HG03558 (cell line): Measurements from ENCODE around the gene CDY2B.
"Not testable (repeated sequence)": the region's sequence is repeated elsewhere in the genome, so short reads cannot be mapped to it uniquely, and the experiment has no call there.

Experiments used
- ATAC-seq: cut with Tn5 transposase; IDR thresholded peaks from one replicate; pipeline ENCODE4 v1.9.1; 2021; ENCODE audit warnings: moderate number of reproducible peaks; ENCODE audit not compliant: unreplicated experiment; ENCODE audit errors: extremely low read depth

The CDY2B gene, protein sequence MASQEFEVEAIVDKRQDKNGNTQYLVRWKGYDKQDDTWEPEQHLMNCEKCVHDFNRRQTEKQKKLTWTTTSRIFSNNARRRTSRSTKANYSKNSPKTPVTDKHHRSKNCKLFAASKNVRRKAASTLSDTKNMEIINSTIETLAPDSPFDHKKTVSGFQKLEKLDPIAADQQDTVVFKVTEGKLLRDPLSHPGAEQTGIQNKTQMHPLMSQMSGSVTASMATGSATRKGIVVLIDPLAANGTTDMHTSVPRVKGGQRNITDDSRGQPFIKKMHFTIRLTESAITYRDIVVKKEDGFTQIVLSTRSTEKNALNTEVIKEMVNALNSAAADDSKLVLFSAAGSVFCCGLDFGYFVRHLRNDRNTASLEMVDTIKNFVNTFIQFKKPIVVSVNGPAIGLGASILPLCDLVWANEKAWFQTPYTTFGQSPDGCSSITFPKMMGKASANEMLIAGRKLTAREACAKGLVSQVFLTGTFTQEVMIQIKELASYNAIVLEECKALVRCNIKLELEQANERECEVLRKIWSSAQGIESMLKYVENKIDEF

DNA sequence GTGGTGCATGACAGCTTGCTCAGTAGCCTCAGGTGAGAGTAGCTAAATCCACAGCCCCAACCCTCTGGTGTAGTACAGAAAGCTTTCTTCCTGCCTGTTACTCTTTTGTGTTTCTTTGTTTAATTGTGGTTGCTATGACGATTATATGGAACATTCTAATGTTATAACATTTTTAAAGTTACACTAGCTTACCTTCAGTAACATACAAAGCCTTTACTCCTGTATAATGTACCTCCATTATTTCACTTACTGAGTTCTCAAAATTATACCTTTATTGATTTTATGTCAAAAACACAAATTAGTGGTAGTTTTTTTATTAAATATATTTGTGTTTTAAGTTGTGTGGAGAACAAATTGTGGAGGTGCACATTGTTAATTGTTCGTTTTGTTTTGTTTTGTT is at the start of gene CDY2B:
Gene CDY2B (minus strand): TSS at position 101 of the 400 bp plus-strand sequence. CDS start 328 bp downstream, outside the sequence.
- not testable (repeated sequence) for ATAC-seq

DNA sequence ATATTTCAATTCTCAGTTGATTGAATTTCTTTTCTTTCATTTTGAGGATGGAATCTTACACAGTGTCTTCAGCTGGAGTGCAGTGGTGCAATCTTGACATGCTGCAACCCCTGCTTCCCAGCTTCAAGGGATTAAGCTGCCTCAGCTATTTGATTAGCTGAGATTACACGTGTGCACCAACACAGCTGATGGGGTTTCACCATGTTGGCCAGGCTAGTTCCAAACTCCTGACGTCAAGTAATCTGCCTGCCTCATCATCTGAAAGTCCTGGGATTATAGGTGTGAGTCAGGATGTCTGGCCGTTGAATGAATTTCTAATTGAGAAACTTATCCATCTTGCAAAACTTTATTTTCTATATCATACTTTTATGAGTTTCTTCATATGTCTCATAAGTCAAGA is 28.0 kb upstream of the CDY2B start:
- ATAC-seq: not testable (repeated sequence)

DNA sequence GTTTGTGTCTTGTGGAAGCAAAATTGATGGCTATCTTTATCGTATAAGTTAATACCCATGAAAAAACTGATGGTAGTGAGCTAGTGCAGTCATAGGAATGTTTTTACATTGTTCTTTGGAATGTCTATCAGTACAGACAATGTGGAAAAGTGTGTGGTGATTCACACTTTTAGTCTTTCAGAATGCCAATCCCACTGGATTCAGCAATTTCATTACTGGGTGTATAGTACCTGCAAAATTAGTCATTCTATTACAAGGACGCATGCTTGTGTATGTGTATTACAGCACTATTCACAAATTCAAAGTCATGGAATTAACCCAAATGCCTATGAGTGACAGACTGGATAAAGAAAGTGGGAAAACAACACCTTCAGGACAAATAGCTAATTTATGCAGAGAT is 27.3 kb upstream of the CDY2B start:
- ATAC-seq: not testable (repeated sequence)

DNA sequence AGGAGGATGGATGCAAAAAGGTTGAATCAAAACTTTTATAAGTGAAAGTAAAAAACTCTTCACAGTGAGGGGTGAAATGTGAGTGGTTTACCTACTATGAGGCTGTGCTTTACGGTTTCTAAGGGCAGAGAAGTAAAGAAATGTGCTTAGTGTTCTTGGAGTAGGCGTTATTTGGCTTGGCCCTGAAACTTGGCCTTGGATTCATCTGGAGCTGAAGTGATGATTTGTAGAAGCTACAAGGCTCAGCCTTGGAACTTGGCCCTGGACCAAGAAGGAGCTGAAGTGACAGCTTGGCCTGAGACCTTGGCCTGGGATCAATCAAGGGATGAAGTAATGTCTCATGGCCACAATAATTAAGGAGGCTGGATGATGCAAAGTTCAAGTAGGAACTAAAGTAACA is 1.7 kb upstream of the CDY2B start:
- ATAC-seq: not testable (repeated sequence)

DNA sequence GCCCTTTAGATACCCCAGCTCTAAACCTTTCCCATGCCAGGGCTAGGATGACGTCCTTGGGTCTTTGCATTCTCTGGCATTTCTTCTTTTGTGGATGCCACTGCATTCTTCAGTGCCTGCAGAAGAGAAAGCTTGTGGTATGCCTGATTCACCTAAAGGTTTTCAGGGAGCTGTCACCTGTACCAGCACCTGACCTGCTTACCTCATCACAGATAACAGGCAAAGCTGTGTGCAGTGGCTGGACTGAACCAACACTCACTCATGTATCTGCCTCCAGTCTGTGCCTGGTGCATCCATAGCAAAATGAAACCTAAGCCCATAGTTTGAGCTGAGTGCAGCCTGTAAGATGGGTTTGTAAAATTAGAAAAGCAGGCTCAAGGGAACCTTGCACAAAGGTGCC is 3.3 kb downstream of the CDY2B start:
- not testable (repeated sequence) for ATAC-seq

DNA sequence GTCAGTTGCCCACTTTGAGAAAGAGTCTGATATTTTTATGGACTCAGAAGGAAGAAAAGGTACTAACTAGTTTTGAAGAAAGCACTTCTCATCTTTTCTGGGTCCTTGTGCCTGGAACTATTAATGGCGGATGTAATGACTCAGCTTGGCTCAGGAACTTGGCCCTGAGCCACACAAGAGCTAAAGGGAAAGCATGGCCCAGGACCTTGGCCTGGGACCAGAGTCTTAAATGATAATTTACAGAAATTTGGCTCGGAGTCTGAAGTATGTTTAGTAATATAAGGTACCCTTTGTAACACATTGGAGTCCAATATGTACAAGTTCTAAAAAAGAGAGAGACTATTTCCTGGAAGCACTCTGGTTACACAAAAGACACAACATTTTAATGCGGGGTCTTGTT is 4.6 kb downstream of the CDY2B start:
- ATAC-seq: not testable (repeated sequence)

DNA sequence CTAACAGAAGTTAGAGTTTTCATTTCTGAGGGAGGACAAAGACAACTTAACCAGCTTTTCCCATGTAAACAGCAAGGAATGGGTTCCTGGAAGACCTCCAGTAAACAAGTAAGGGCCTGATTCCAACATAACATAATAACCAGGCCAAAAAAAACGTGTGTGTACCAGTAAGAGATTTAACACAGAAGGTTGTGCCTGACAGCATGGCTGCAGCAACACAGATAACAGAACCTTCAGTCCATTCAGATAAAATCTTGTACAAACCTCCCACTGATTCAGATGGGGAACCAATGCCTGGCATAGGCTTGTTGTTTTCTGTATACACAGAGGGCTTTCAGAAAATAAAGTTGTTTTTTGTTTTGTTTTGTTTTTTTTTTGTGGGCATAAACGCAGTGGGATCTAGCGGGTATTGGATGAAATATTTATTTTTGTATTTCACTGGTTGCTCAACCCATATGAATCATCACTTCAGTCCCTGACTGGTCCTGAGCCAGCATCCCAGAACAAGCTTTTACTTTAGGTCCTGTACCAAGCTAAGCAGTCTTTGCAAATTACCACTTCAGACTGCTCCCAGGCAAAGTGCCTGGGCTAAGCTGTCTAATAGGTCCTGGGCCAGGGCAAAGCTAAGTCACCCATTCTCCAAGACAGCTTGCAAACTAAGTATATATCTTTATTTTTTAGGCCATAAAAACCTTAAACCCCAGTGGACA is 8.7 kb downstream of the CDY2B start:
- not testable (repeated sequence) for ATAC-seq

DNA sequence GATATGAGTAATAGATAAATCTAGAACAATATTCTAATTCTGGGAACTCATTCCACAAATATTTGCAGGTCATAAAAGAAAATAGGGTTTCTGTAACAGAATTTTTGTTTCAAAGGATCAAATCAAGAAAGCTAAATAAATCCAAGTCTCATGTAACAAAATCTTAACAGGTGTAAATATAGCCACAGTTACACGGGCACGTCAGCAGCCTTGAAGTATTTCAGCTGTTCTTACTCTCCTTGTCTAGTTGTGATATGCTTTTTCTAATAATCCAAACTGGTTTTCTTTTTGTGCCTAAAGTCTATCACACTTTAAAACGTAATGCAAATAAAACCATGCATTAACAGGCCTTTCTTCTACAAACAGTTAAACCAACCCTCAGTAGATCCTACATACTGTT is 9.3 kb downstream of the CDY2B start:
- not testable (repeated sequence) for ATAC-seq

DNA sequence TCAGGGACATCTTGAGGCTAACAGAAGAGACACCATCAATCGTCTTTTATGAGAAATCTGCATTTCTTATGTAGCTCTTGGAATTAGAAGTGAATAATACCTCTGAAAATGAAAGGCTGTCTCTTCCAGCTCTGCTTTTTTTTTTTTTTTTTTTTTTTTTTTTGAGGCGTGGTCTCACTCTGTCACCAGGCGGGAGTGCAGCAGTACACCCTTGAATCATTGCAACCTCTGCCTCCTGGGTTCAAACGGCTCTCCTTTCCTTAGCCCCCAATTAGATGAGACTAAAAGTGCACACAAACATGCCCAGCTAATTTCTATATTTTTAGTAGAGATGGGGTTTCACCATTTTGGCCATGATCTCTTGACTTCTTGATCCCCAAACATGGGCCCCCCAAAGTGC is 12.2 kb downstream of the CDY2B start:
- ATAC-seq: not testable (repeated sequence)

DNA sequence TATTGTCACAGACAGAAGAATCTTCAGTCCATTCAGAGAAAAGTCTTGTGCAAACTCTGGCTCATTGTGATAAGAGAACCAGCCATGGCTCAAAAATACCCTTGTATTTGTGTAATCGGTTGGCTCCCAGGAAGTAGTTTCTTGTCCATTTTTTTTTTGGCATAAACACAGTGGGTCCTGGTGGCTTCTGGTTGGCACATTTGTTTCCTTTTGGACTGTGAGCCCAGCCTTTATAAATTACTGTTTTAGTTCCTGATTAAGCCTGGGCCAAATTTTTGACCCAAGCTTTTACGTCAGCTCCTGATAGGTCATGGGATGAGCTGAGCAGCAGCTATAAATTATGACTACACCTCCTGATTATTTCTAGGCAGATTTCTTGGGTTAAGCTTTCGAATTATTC is 19.4 kb downstream of the CDY2B start:
- not testable (repeated sequence) for ATAC-seq

DNA sequence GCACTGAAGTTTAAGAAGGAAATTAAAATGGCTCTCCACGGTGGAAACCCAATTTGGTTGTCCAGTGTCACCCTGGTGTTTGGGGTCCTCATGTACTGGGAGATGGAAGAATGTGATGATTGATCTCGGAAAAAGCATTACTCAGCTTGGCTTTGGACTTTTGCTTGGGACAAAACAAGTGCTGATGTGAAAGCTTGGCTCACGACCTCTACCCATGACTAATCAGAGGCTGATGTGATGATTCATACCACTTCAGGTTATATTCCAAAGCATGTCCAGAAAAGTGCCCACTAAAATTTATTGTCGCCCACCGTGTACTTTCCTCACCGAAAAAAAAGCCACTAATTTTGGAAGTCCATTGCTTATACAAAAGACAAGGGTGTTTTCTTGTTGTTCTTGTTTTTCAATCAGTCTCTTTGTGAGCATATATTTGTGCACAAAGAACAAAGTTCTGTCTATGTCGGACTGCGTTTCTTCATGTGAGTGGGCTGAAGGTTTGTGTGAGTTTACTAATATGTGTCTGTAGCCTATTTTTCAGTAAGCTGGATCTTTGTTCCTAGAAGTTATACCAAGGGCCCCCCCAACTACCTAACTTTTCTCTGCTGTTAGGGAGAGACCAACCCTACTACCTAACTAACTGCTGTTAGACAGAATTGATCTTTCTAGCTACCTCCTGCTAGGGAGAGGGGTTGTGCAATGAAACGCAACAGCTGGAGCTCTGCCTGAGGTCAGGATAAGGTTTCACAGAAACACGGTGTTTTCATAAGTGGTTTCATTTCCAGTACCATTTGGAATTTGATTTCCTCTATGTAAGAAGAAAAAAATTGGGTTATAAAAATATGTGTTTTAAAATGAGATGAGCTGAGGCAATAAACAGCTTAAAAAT is 22.8 kb downstream of the CDY2B start:
- ATAC-seq: not testable (repeated sequence)

DNA sequence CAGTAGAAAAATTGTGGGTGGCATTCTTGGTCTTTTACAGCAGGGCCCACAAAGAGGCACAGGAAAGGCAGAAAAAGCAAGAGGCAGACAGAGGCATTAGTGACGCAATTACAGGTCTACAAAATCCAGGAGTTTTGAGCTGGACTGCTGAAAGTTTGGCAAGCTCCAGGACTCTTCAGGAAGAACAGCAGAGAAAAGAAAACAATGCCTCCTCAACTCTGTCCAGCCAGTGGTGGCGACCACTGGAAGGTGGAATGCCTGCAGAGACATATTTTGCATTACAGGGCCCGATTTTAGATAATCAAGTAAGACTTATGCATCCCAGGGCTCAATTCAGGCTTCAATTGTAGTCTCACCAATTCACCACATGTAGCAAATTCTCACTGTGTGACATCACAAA is 23.5 kb downstream of the CDY2B start:
- not testable (repeated sequence) for ATAC-seq

DNA sequence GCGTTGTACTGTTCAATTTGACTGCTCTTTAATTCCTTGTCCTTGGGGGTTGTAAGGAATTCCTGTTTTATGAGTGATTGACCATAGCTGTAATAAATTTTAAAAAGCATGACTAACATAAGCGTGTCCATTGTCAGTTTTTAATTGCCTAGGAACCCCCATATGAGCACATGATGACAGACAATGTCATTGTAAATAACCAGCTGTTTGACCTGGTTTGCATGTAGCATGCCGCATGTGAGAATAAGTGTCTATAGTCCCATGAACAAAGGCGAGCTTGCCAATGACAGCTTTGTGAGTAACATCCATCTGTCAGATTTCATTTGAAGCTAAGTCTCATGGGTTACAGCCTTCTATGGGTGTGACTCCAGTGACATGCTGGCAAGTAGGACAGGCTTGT is 30.9 kb downstream of the CDY2B start:
- not testable (repeated sequence) for ATAC-seq

DNA sequence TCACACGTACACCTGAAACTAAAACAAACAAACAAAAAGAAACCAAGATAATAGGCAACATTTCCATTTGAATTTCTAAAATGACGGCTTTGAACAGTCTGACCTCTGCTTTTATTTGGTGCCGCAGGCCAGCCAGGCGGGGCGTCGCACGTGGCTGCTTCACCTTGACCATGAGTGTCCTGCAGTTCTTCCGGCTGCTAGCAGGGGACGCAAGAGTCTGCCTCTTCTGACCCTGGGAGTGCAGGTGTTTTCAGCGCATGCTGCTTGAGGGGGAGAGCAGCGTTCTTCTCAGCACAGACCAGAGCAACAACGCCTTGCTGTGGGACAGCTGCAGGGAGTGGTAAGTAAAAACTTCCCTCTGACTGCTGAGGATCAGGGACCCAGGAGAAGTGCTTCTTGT is 47.9 kb downstream of the CDY2B start:
- not testable (repeated sequence) for ATAC-seq
